ENCODE data around the gene CSRNP3.

The CSRNP3 gene

DNA sequence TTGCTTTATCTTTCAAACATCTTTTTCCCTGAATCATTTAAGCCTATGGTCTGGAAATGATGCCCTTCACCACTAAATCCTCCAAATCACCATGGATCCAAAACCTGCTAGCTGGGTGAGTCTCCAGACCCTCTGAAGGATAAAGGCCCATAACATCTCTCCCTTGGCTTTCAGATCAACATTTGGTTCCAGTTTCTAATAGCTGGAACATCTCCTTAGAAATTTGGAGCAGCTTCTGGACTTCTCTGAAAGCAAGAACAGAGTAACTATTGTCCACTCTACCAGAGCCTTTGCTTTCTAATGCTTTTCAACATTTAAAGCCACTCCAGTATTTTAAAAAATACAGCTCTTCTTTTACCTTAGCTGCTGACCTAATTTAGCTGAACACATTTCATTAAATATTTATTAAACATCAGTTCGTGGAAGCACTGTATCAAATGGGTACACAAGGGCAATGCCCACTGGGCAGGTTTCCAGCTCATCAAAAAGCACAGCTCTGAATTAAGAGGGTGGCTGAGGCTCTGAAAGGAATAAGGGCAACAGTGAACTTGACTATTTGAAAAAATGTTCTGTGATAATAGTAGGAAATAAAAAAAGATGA, 249.2 kb downstream of the CSRNP3 start:
- H3K36me3 ChIP-seq (ENCODE audit: insufficient read depth, low read length): no peaks in the 10 kb centered on the region
- H3K9me3 ChIP-seq (ENCODE audit: low read depth, low read length): no peaks in the 10 kb centered on the region
- no peak overlapping the region for H3K9ac ChIP-seq (ENCODE audit: insufficient read length)
- no peak overlapping the region for H3K27ac ChIP-seq
- TF ChIP-seq POLR2AphosphoS5 (IDR thresholded peaks at IDR 0.05; ENCODE audit: borderline replicate concordance, low read depth, low read length): no peak
- no peak for TF ChIP-seq EZH2 (IDR thresholded peaks at IDR 0.05)
- DNase-seq (ENCODE audit: low read depth, low spot score): no peak
- no peak overlapping the region for H3K4me3 ChIP-seq

DNA sequence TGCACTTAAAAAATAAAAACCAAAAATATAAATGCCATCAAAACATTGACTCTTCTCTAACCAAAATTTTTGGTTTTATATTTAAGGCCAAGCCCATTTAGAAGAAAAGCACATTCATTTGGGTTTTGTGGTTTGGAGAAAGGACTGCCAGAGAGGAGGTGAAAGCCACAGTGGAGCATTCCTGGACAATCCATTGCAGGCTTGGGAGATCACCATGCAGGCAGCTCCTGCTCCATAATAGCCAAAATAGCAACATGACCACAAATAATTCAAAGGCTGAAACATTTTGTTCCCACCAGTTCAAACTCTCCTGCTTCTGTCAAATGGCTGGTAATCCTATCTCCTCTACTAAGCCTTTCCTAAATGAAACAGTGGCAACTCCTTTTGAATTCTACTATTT, 251.0 kb downstream of the CSRNP3 start:
- Histone ChIP-seq H3K4me3 (no peak overlapping the region), H3K9ac (ENCODE audit: insufficient read length) (no peak overlapping the region), H3K27ac (no peak overlapping the region), H3K36me3 (ENCODE audit: insufficient read depth, low read length) (no peaks in the 10 kb centered on the region), H3K9me3 (ENCODE audit: low read depth, low read length) (no peaks in the 10 kb centered on the region)
- TF ChIP-seq EZH2 (IDR thresholded peaks at IDR 0.05): no peak
- no peak for TF ChIP-seq POLR2AphosphoS5 (IDR thresholded peaks at IDR 0.05; ENCODE audit: borderline replicate concordance, low read depth, low read length)
- no peak for TF ChIP-seq FOXP2 (optimal IDR thresholded peaks at IDR 0.05; ENCODE audit: control extremely low read depth, extremely low read length, insufficient read depth)
- DNase-seq (ENCODE audit: low read depth, low spot score): no peak

DNA sequence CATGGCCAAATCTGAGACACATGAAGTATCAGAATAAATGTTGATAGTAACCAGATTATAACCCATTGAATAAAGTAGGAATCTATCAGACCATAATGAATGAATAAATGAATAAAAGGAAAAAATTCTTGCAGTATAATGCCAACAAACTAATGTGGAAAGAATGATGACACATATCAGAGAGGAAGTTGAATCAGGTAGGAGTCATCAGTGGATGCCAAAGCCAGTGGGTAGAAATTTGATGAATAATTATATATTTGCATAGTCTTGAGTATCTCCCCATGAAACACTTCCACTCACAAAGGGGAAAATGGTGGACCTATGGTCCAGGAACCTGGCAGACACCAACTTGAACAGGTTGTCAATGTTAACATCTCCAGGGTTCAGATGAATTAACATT, 255.9 kb downstream of the CSRNP3 start:
- TF ChIP-seq EZH2 (IDR thresholded peaks at IDR 0.05) (no peak), FOXP2 (optimal IDR thresholded peaks at IDR 0.05; ENCODE audit: control extremely low read depth, extremely low read length, insufficient read depth) (no peak), POLR2AphosphoS5 (IDR thresholded peaks at IDR 0.05; ENCODE audit: borderline replicate concordance, low read depth, low read length) (no peak)
- Histone ChIP-seq H3K36me3 (ENCODE audit: insufficient read depth, low read length) (no peaks in the 10 kb centered on the region), H3K9me3 (ENCODE audit: low read depth, low read length) (no peaks in the 10 kb centered on the region), H3K4me3 (no peak overlapping the region), H3K27ac (no peak overlapping the region), H3K9ac (ENCODE audit: insufficient read length) (no peak overlapping the region)
- DNase-seq (ENCODE audit: low read depth, low spot score): no peak

All from SK-N-MC (cell line).